ENCODE measurements around the gene SLC30A2.
A peak's percentile ranks its signal among the peaks of the same experiment; 100 is the strongest.

DNA sequence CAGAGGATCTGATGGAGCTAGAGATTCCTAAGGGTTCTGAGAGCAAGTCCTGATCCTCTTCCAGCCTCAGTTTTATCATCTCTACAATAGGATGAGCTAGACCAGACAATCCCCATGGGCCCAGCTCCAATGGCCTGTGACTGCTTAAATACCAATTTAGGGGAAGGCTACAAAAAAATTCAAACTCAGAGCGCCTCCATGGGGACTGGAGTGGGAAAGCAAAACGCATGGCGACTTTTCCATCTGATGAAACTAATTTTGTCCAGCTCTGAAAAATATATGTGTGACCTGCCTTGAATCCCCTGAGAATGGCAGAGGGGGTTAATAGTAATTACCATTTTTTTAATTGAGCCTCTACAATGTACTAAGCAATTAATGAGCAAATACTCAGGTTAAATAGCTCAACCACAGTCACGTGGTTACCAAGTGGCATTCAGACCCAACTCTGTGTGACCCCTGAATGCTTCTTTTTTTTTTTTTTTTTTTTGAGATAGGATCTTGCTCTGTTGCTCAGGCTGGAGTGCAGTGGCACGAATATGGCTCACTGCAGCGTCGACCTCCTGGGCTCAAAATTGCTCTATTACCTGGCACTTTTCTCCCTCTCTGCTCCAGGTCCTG, 15.9 kb downstream of the SLC30A2 start:
- TF ChIP-seq, protein P1, sequence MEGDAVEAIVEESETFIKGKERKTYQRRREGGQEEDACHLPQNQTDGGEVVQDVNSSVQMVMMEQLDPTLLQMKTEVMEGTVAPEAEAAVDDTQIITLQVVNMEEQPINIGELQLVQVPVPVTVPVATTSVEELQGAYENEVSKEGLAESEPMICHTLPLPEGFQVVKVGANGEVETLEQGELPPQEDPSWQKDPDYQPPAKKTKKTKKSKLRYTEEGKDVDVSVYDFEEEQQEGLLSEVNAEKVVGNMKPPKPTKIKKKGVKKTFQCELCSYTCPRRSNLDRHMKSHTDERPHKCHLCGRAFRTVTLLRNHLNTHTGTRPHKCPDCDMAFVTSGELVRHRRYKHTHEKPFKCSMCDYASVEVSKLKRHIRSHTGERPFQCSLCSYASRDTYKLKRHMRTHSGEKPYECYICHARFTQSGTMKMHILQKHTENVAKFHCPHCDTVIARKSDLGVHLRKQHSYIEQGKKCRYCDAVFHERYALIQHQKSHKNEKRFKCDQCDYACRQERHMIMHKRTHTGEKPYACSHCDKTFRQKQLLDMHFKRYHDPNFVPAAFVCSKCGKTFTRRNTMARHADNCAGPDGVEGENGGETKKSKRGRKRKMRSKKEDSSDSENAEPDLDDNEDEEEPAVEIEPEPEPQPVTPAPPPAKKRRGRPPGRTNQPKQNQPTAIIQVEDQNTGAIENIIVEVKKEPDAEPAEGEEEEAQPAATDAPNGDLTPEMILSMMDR (IDR thresholded peaks at IDR 0.05): peak; percentile 35; the same call in 1 of the 2 replicates
- TF ChIP-seq ZFX (IDR thresholded peaks at IDR 0.05; ENCODE audit: borderline replicate concordance): no peak

Measured in 22Rv1 (cell line).